Nephron progenitor cell (in vitro differentiated cells): Measurements from ENCODE around the gene CLC.
"Not testable (repeated sequence)": the region's sequence is repeated elsewhere in the genome, so short reads cannot be mapped to it uniquely, and the experiment has no call there.

ENCODE experiments used
- DNase-seq: peaks from one replicate; pipeline ENCODE4 v3.0.0; 2021
- H3K27ac Mint-ChIP-seq: 2 replicates; pipeline ENCODE4 v1.8.0; 2021; ENCODE audit warnings: mild to moderate bottlenecking, moderate library complexity, mixed read lengths
- H3K27me3 Mint-ChIP-seq: 2 replicates; pipeline ENCODE4 v1.8.0; 2021; ENCODE audit warnings: mild to moderate bottlenecking, low read depth, mixed read lengths; ENCODE audit not compliant: poor library complexity
- H3K36me3 Mint-ChIP-seq: 2 replicates; pipeline ENCODE4 v1.8.0; 2021; ENCODE audit warnings: low read depth, mixed read lengths
- H3K4me1 Mint-ChIP-seq: 2 replicates; pipeline ENCODE4 v1.8.0; 2021; ENCODE audit warnings: mixed read lengths
- H3K4me3 Mint-ChIP-seq: 2 replicates; pipeline ENCODE4 v1.8.0; 2021; ENCODE audit warnings: mild to moderate bottlenecking, moderate library complexity, mixed read lengths
- H3K9me3 Mint-ChIP-seq: 2 replicates; pipeline ENCODE4 v1.8.0; 2021; ENCODE audit warnings: mild to moderate bottlenecking, moderate library complexity, mixed read lengths
- TF ChIP-seq, protein P1 (sequence below): fragments of 200-600 bp; sonication (generic); IDR thresholded peaks from 2 replicates; pipeline ENCODE4 v1.5.0; 2021; ENCODE audit warnings: antibody characterized with exemption

The CLC gene

DNA sequence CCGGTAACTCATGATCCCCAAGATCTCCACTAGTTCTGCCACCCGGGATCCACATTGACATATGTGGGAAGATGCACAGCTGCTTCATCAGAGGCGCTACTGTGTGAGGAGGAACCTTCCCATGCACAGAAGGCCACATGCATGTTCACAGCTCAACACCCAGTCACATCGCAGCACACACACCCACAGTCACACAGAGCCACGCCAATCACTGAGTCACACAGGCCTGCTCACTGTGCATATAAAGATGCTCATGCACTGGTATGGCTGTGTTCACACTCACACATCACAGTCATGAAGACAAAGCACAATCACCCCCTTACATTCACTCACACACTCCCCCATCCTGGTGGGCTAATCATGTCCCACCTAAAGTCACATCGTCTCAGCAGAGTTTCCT lies 9.8 kb downstream of the CLC start:
- no peak for DNase-seq
- H3K27ac Mint-ChIP-seq: no peak overlapping the region
- TF ChIP-seq, protein P1, sequence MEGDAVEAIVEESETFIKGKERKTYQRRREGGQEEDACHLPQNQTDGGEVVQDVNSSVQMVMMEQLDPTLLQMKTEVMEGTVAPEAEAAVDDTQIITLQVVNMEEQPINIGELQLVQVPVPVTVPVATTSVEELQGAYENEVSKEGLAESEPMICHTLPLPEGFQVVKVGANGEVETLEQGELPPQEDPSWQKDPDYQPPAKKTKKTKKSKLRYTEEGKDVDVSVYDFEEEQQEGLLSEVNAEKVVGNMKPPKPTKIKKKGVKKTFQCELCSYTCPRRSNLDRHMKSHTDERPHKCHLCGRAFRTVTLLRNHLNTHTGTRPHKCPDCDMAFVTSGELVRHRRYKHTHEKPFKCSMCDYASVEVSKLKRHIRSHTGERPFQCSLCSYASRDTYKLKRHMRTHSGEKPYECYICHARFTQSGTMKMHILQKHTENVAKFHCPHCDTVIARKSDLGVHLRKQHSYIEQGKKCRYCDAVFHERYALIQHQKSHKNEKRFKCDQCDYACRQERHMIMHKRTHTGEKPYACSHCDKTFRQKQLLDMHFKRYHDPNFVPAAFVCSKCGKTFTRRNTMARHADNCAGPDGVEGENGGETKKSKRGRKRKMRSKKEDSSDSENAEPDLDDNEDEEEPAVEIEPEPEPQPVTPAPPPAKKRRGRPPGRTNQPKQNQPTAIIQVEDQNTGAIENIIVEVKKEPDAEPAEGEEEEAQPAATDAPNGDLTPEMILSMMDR: no peak
- H3K36me3 Mint-ChIP-seq: no peaks in the 10 kb centered on the region
- H3K4me1 Mint-ChIP-seq: no peaks in the 10 kb centered on the region
- peaks cover under 1% of the 10 kb centered on the region for H3K9me3 Mint-ChIP-seq
- no peak overlapping the region for H3K4me3 Mint-ChIP-seq
- peaks cover 34% of the 10 kb centered on the region for H3K27me3 Mint-ChIP-seq

DNA sequence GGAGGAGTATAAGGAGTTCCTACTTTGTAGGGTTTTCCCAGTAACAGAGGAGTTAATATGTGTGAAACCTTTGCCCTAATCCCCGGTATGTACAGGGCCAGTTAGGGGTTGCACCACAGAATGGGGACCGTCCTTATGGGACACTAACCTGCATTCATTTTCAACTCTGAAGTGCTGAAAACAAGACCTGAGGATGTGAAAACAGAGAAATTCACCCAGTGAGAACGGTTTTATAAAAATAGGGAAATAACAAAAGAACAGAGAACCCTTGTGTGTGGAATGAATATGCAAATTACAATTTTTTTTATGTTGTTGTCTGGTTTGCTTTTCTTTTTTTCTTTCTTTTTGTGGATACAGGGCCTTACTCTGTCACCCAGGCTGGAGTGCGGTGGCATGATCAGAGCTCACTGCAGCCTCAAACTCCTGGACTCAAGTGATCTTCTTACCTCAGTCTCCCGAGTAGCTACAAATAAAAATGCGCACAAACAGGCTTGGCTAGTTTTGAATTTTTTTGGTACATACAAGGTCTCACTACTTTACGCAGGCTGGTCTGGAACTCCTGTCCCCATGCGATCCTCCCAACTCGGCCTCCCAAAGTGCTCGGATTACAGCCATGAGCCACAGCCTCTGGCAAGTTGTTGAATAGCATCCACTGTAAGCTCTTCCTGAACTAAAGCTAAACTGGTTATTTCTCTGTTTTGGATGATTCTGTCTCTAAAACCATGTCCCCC lies 10.6 kb downstream of the CLC start:
- H3K36me3 Mint-ChIP-seq: no peaks in the 10 kb centered on the region
- no peaks in the 10 kb centered on the region for H3K4me1 Mint-ChIP-seq
- H3K4me3 Mint-ChIP-seq: no peak overlapping the region
- no peak overlapping the region for H3K27ac Mint-ChIP-seq
- TF ChIP-seq, protein P1: no peak
- peaks cover 41% of the 10 kb centered on the region for H3K27me3 Mint-ChIP-seq
- H3K9me3 Mint-ChIP-seq: no peaks in the 10 kb centered on the region
- no peak for DNase-seq

DNA sequence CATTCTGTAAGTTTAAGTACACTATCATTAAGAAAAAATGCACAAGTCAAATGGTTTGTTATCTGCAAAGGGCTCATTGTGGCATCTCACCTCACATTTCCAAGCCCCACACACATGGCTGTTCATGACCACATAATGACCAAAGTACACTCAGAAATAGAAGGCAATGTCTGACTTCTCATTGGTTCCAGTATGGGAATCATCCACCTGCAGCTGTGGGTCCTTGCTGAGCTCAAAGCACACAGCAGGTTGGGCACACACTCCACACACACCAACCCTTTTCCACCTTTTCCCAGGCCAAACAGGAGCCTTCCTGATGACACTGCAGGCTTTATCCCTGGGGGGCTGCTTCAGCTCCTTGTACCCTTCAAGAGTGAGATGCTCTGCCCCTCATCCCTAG lies 11.8 kb downstream of the CLC start:
- Mint-ChIP-seq H3K27ac (no peak overlapping the region), H3K4me1 (no peaks in the 10 kb centered on the region), H3K27me3 (peaks cover 44% of the 10 kb centered on the region), H3K4me3 (no peak overlapping the region), H3K36me3 (no peaks in the 10 kb centered on the region), H3K9me3 (no peaks in the 10 kb centered on the region)
- no peak for DNase-seq
- TF ChIP-seq, protein P1: no peak

DNA sequence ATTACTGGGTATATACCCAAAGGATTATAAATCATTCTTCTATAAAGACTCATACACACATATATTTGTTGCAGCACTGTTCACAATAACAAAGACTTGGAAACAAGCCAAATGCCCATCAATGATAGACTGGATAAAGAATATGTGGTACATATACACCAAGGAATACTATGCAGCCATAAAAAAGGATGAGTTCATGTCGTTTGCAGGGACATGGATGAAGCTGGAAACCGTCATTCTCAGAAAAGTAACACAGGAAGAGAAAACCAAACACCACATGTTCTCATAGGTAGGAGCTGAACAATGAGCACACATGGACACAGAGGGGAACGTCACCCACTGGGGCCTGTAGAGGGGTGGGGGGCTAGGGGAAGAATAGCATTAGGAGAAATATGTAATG lies 17.7 kb downstream of the CLC start:
- peaks cover 20% of the 10 kb centered on the region for H3K9me3 Mint-ChIP-seq
- not testable (repeated sequence) for H3K36me3 Mint-ChIP-seq, H3K27ac Mint-ChIP-seq, DNase-seq, H3K4me1 Mint-ChIP-seq, H3K4me3 Mint-ChIP-seq
- H3K27me3 Mint-ChIP-seq: peaks cover 40% of the 10 kb centered on the region

DNA sequence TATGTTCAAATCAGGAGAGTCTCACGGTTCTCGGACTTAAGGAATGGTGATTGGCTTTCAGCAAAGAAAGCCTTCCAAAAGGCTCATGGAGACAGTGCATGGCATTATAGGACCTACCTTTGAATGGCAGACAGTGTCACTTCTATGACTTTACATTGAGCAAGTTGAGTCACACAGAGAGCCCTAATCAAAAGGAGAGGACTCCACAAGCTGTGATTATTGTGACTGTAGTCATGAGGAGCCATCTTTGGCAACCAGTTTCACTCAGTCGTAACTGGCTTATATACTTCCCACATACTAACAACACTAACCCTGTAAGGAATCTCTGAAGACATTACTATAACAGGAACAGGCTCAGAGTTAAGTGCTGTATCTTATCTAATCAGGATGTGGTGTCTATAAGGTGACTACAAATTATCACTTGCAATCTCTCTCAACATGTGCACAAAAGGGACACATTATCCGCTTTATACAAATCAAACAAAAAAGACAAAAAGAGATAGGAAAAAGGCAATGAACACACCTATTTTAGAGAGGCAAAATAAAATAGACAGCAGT lies 27.4 kb downstream of the CLC start:
- Mint-ChIP-seq H3K36me3 (no peaks in the 10 kb centered on the region), H3K9me3 (peaks cover 6% of the 10 kb centered on the region), H3K4me3 (no peak overlapping the region), H3K27me3 (peaks cover 43% of the 10 kb centered on the region), H3K27ac (no peak overlapping the region), H3K4me1 (no peaks in the 10 kb centered on the region)
- DNase-seq: no peak
- TF ChIP-seq, protein P1: no peak

DNA sequence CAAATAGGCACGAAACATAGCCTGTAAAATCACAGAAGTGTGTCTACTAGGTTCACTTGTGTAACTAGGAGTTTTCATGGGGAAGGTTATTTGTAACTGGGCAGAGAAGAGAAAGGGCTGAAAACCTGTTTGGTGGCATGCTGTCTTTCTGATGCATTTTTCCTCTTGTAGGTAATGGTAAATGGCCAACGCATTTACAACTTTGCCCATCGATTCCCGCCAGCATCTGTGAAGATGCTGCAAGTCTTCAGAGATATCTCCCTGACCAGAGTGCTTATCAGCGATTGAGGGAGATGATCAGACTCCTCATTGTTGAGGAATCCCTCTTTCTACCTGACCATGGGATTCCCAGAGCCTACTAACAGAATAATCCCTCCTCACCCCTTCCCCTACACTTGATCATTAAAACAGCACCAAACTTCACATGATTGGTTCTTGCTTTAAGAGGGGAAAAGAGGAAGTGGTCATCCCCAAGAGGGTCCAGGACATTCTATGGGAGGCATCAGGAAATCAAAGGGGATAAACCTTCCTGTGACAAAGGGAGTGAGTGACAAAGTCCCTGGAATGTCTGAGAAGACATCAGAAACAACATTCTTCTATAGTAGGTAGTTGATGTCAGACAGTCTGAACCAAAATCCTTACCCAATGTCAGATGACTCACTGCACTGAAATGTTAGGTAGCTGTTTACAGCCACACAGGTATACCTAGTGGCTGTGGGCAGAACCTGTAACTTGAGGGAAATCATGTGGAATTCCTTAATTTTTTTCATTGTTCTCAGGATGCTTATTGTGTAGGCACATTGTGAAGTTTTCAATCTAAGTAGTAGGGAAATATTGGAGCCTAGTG lies 28.6 kb downstream of the CLC start:
- Mint-ChIP-seq H3K27me3 (peaks cover 44% of the 10 kb centered on the region), H3K4me1 (peaks cover 2% of the 10 kb centered on the region), H3K4me3 (no peak overlapping the region), H3K27ac (no peak overlapping the region), H3K36me3 (no peaks in the 10 kb centered on the region), H3K9me3 (peaks cover 3% of the 10 kb centered on the region)
- DNase-seq: no peak
- TF ChIP-seq, protein P1: no peak
